HepG2 (cell line): ENCODE data around the gene TMEM247.

Experiments used
- ATAD3A ChIP-seq: sonication (generic); formaldehyde crosslinking; IDR thresholded peaks from 2 replicates; pipeline ENCODE4 v1.4.0; 2020; ENCODE audit warnings: missing genetic modification reagents
- HNRNPL ChIP-seq: fragments of 200-400 bp; formaldehyde crosslinking; IDR thresholded peaks from 2 replicates; pipeline ENCODE4 v1.6.1; 2017; ENCODE audit warnings: mild to moderate bottlenecking, low read depth, low read length
- KAT8 ChIP-seq: IDR thresholded peaks from 2 replicates; pipeline ENCODE4 v1.6.1; 2016; ENCODE audit warnings: missing genetic modification reagents, missing compliant biosample characterization
- ZNF3 ChIP-seq: IDR thresholded peaks from 2 replicates; pipeline ENCODE4 v1.7.0; 2017; ENCODE audit warnings: inconsistent platforms
- ZSCAN20 ChIP-seq: sonication (generic); formaldehyde crosslinking; IDR thresholded peaks from 2 replicates; pipeline ENCODE4 v1.4.0; 2020; ENCODE audit warnings: missing genetic modification reagents, mild to moderate bottlenecking, borderline replicate concordance

- TF ChIP-seq HNRNPL = no peak
- TF ChIP-seq ZSCAN20 (CRISPR knock-in tag) = no peak
- TF ChIP-seq ZNF3 (CRISPR knock-in tag) = no peak
- TF ChIP-seq KAT8 (CRISPR knock-in tag) = no peak
- no peak for TF ChIP-seq ATAD3A (CRISPR knock-in tag)
These were observed 20.0 kb downstream of the TMEM247 start for GRCh38 chr2:46499392-46499785.
